ENCODE measurements around the gene STAT1. TPM values are rescaled to one million over a fixed set of nuclear protein-coding genes. Genes with fewer than 3 reads are reported as not detected.

Gene STAT1
- total RNA-seq, 1 donor from 2014 or later: 76.5 TPM

DNA sequence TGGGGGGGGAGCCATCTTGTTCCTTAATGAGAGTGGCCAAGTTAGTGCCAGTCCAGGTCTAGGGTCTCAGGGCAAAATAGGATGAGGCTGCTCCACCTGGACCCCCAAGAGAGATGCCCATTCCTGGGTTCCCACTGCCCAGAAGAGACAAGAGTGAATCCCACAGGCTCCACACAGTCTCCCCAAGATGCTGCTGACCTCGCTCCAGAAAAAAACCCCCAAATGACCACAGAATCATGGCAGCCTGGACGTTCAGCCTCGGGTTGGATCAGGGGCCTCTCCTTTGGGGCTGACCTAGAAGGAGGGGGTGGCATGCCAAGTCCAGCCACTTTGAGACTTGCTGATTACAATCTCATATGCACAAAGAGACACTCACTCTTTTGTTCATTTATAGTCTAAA, 25.1 kb downstream of the STAT1 start:
- H3K9me3 Mint-ChIP-seq (ENCODE audit: unreplicated experiment): no peaks in the 10 kb centered on the region
- H3K4me3 Mint-ChIP-seq (ENCODE audit: unreplicated experiment): no peak overlapping the region
- DNase-seq (ENCODE audit: extremely low spot score, unreplicated experiment): no peak
- no peak overlapping the region for H3K27ac Mint-ChIP-seq (ENCODE audit: unreplicated experiment)
- H3K4me1 Mint-ChIP-seq (ENCODE audit: unreplicated experiment): no peaks in the 10 kb centered on the region
- TF ChIP-seq, protein P1, sequence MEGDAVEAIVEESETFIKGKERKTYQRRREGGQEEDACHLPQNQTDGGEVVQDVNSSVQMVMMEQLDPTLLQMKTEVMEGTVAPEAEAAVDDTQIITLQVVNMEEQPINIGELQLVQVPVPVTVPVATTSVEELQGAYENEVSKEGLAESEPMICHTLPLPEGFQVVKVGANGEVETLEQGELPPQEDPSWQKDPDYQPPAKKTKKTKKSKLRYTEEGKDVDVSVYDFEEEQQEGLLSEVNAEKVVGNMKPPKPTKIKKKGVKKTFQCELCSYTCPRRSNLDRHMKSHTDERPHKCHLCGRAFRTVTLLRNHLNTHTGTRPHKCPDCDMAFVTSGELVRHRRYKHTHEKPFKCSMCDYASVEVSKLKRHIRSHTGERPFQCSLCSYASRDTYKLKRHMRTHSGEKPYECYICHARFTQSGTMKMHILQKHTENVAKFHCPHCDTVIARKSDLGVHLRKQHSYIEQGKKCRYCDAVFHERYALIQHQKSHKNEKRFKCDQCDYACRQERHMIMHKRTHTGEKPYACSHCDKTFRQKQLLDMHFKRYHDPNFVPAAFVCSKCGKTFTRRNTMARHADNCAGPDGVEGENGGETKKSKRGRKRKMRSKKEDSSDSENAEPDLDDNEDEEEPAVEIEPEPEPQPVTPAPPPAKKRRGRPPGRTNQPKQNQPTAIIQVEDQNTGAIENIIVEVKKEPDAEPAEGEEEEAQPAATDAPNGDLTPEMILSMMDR (IDR thresholded peaks at IDR 0.05): no peak
- no peaks in the 10 kb centered on the region for H3K27me3 Mint-ChIP-seq (ENCODE audit: unreplicated experiment)
- H3K36me3 Mint-ChIP-seq (ENCODE audit: unreplicated experiment): peaks cover 74% of the 10 kb centered on the region

DNA sequence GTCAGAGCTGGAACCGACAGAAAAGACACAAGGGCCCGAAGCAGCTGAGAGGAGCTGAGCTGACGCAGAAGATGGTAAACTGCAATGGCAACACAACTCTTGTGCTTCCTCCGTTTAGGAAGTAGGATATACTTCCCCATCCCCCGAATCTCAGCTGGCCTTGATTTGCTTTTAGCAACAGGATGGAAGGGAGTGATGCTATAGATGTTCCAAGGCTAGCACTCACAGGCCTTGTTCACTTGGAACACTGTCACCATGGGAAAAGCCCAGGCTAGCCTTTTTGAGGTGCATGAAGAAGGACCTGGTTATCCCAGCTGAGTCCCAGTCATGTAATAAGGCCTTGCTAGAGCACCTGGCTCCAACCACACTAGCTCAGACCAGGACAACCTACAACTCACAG, 26.0 kb downstream of the STAT1 start:
- no peak for DNase-seq (ENCODE audit: extremely low spot score, unreplicated experiment)
- H3K36me3 Mint-ChIP-seq (ENCODE audit: unreplicated experiment): peaks cover 74% of the 10 kb centered on the region
- H3K4me3 Mint-ChIP-seq (ENCODE audit: unreplicated experiment): no peak overlapping the region
- TF ChIP-seq, protein P1 (IDR thresholded peaks at IDR 0.05): no peak
- H3K4me1 Mint-ChIP-seq (ENCODE audit: unreplicated experiment): no peaks in the 10 kb centered on the region
- H3K27me3 Mint-ChIP-seq (ENCODE audit: unreplicated experiment): no peaks in the 10 kb centered on the region
- no peak overlapping the region for H3K27ac Mint-ChIP-seq (ENCODE audit: unreplicated experiment)
- H3K9me3 Mint-ChIP-seq (ENCODE audit: unreplicated experiment): no peaks in the 10 kb centered on the region

DNA sequence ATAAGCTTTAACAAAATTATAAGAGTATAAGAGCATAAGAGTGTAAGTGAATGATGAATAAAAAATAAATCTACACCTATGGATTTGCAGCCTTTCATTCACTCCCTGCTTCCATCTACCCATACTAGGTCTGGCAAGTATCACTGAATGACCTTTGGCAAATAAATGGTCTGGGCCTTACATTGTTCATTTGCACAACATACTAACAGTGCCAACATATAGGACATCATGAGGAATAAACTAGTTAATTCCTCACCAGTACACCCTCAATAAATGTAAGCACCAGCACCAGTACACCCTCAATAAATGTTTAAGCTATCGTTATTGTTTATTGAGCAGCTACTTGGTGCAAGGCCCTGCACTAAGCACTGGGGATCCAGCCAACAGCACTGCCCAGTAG, 26.9 kb downstream of the STAT1 start:
- Mint-ChIP-seq H3K36me3 (ENCODE audit: unreplicated experiment) (peaks cover 75% of the 10 kb centered on the region), H3K27ac (ENCODE audit: unreplicated experiment) (no peak overlapping the region), H3K4me1 (ENCODE audit: unreplicated experiment) (no peaks in the 10 kb centered on the region), H3K4me3 (ENCODE audit: unreplicated experiment) (no peak overlapping the region), H3K27me3 (ENCODE audit: unreplicated experiment) (no peaks in the 10 kb centered on the region), H3K9me3 (ENCODE audit: unreplicated experiment) (no peaks in the 10 kb centered on the region)
- no peak for DNase-seq (ENCODE audit: extremely low spot score, unreplicated experiment)
- TF ChIP-seq, protein P1 (IDR thresholded peaks at IDR 0.05): no peak

DNA sequence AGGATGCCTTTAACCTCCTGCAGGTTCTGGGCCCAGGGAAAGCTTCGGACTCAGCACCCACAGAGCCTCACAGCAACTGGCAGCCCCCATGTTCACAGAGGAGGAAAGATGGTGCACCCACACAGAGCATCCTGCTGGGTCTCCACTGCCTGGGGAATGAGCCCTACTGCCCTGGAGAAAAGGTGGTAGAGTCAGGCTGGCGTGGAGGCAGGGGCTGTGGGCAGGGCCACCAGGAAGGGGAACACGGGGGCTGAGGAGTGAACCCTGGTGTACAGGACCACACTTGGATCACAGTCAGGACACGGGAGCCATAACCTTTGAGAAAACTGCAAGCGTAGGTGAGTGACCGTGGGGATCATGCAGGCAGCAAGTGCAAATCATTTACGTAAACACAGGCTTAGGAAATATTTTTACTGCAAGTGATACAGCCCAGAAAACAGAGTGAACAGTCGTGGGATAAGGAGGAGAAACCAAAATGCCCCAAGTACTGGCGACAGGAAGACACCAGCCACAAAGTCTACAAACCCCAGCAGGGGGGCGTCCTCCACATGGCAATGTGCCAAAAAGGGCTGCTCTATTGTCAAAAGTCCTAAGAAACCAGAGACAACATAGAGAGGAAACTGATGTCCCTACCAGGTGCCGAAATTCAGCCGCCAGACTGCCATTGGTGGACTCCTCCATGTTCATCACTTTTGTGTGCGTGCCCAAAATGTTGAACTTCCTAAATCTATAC, 27.6 kb downstream of the STAT1 start:
- TF ChIP-seq, protein P1 (IDR thresholded peaks at IDR 0.05): no peak
- no peaks in the 10 kb centered on the region for H3K9me3 Mint-ChIP-seq (ENCODE audit: unreplicated experiment)
- H3K27ac Mint-ChIP-seq (ENCODE audit: unreplicated experiment): no peak overlapping the region
- peaks cover 80% of the 10 kb centered on the region for H3K36me3 Mint-ChIP-seq (ENCODE audit: unreplicated experiment)
- DNase-seq (ENCODE audit: extremely low spot score, unreplicated experiment): no peak
- H3K4me3 Mint-ChIP-seq (ENCODE audit: unreplicated experiment): no peak overlapping the region
- peaks cover under 1% of the 10 kb centered on the region for H3K4me1 Mint-ChIP-seq (ENCODE audit: unreplicated experiment)
- H3K27me3 Mint-ChIP-seq (ENCODE audit: unreplicated experiment): no peaks in the 10 kb centered on the region

DNA sequence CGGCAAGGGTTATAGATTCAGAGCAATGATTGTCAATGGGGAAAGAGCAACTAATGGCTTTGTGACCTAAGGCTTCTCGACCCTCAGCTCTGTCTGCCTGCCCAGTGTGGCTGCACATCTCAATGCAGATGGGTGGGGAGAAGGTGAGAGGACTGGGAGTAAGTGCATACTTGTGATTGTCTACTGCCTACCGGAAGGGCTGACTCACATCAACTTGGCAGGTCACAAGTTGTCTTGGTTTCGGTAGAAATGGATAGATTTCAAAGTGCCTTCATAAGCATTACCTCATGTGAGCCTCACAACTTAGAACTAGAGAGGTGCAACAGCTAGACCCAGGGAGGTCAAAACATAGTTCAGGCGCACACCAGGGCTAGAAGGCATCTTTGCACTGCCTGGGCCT, 29.4 kb downstream of the STAT1 start:
- Mint-ChIP-seq H3K4me3 (ENCODE audit: unreplicated experiment) (no peak overlapping the region), H3K4me1 (ENCODE audit: unreplicated experiment) (peaks cover 19% of the 10 kb centered on the region), H3K27ac (ENCODE audit: unreplicated experiment) (no peak overlapping the region), H3K9me3 (ENCODE audit: unreplicated experiment) (no peaks in the 10 kb centered on the region), H3K36me3 (ENCODE audit: unreplicated experiment) (peaks cover 77% of the 10 kb centered on the region), H3K27me3 (ENCODE audit: unreplicated experiment) (no peaks in the 10 kb centered on the region)
- TF ChIP-seq, protein P1 (IDR thresholded peaks at IDR 0.05): no peak
- DNase-seq (ENCODE audit: extremely low spot score, unreplicated experiment): no peak
